DOHH2 (cell line): ENCODE measurements around the gene TFB1M.

Source experiments
- CTCF ChIP-seq: fragments of 200-600 bp; sonication (generic); IDR thresholded peaks from one replicate; pipeline ENCODE4 v1.5.1; 2014; ENCODE audit warnings: antibody characterized with exemption, mild to moderate bottlenecking, low read depth, low read length; ENCODE audit not compliant: poor library complexity, severe bottlenecking
- EZH2phosphoT487 ChIP-seq: fragments of 200-600 bp; sonication (generic); IDR thresholded peaks from 2 replicates; pipeline ENCODE4 v1.6.1; 2017; ENCODE audit warnings: borderline replicate concordance, mild to moderate bottlenecking, antibody characterized with exemption, low read length, moderate library complexity, mixed read lengths

DNA sequence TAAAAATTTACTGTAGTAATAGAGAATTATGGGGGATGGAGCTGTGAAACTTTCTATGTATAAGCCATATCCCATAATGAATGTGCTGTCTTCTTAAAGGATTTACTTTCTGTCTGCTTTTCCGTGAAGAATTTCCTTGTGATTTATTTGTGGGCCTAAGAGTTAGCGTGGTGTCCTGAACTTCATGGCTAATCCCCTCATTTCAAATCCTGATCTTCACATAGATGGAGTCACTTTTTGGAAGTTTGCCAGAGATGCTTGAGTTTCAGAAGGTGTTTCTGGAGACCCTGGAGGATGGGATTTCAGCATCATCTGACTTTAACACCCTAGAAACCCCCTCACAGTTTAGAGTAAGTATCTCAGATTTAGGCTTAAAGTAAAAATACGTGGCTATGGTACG is 69.8 kb downstream of the TFB1M start:
- no peak for TF ChIP-seq EZH2phosphoT487
- no peak for TF ChIP-seq CTCF
